ENCODE results near the gene PPTC7.

DNA sequence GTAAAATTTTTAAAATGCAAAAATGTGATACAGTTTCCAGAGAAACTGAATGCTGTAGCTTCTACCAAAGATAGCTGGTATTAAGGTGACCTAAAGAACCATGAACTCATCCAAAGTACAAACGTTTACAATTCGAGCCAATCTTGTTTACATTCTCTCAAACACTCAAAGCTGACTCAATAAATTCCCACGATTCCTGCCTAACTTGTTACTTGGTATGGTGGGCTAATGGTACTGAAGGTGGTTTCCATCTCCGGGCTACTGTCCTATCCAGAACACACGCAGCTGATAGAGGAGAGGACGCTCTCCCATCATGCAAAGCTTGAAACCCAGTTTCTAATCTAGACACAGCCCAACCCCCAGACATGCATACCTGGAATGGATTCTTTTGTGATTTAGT lies 49.5 kb downstream of the PPTC7 start:
- TF ChIP-seq, protein P1, sequence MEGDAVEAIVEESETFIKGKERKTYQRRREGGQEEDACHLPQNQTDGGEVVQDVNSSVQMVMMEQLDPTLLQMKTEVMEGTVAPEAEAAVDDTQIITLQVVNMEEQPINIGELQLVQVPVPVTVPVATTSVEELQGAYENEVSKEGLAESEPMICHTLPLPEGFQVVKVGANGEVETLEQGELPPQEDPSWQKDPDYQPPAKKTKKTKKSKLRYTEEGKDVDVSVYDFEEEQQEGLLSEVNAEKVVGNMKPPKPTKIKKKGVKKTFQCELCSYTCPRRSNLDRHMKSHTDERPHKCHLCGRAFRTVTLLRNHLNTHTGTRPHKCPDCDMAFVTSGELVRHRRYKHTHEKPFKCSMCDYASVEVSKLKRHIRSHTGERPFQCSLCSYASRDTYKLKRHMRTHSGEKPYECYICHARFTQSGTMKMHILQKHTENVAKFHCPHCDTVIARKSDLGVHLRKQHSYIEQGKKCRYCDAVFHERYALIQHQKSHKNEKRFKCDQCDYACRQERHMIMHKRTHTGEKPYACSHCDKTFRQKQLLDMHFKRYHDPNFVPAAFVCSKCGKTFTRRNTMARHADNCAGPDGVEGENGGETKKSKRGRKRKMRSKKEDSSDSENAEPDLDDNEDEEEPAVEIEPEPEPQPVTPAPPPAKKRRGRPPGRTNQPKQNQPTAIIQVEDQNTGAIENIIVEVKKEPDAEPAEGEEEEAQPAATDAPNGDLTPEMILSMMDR (IDR thresholded peaks at IDR 0.05): no peak
- TF ChIP-seq POLR2A (IDR thresholded peaks at IDR 0.05): no peak
